Neural progenitor cell (in vitro differentiated cells): ENCODE data around the gene NIBAN1. TPM values are rescaled to one million over a fixed set of nuclear protein-coding genes. Genes with fewer than 3 reads are reported as not detected.

Experiments
- DNase-seq: peaks from one replicate; pipeline ENCODE4 v3.0.0-alpha.2; 2016; ENCODE audit warnings: low spot score
- H2AFZ ChIP-seq: fragments of 200-600 bp; sonication (generic); replicated peaks from 2 replicates; pipeline ENCODE4 v1.6.1; 2016; ENCODE audit warnings: antibody characterized with exemption
- H3F3A ChIP-seq: fragments of 200-600 bp; sonication (generic); 2 replicates; pipeline ENCODE4 v1.6.1; 2016; ENCODE audit warnings: antibody characterized with exemption, low read depth
- H3K27ac ChIP-seq: fragments of 200-600 bp; sonication (generic); 2 replicates; pipeline ENCODE4 v1.5.1; 2016; ENCODE audit warnings: mild to moderate bottlenecking
- H3K27me3 ChIP-seq: fragments of 200-600 bp; sonication (generic); 2 replicates; pipeline ENCODE4 v1.6.1; 2016; ENCODE audit warnings: mild to moderate bottlenecking, moderate library complexity
- H3K36me3 ChIP-seq: fragments of 200-600 bp; sonication (generic); 2 replicates; pipeline ENCODE4 v1.5.1; 2016
- H3K4me1 ChIP-seq: fragments of 200-600 bp; sonication (generic); 2 replicates; pipeline ENCODE4 v1.6.1; 2016; ENCODE audit warnings: mixed run types
- H3K4me2 ChIP-seq: fragments of 200-600 bp; sonication (generic); 2 replicates; pipeline ENCODE4 v1.6.1; 2016
- H3K4me3 ChIP-seq: fragments of 200-600 bp; sonication (generic); 2 replicates; pipeline ENCODE4 v1.5.1; 2016
- H3K79me2 ChIP-seq: fragments of 200-600 bp; sonication (generic); 2 replicates; pipeline ENCODE4 v1.6.1; 2016; ENCODE audit warnings: low read depth
- H3K9ac ChIP-seq: fragments of 200-600 bp; sonication (generic); 2 replicates; pipeline ENCODE4 v1.6.1; 2016
- H3K9me3 ChIP-seq: fragments of 200-600 bp; sonication (generic); 2 replicates; pipeline ENCODE4 v1.5.1; 2016; ENCODE audit warnings: low read depth
- H4K20me1 ChIP-seq: fragments of 200-600 bp; sonication (generic); 2 replicates; pipeline ENCODE4 v1.6.1; 2016; ENCODE audit warnings: low read depth
- H3K27ac Mint-ChIP-seq: 3 replicates; pipeline ENCODE4 v1.8.0; 2021; ENCODE audit warnings: mixed read lengths
- H3K27me3 Mint-ChIP-seq: 2 replicates; pipeline ENCODE4 v1.8.0; 2022; ENCODE audit warnings: low read depth, mild to moderate bottlenecking, inconsistent platforms, moderate library complexity, mixed read lengths; ENCODE audit not compliant: insufficient read depth
- H3K36me3 Mint-ChIP-seq: 3 replicates; pipeline ENCODE4 v1.8.0; 2021; ENCODE audit warnings: mixed read lengths
- H3K4me1 Mint-ChIP-seq: 3 replicates; pipeline ENCODE4 v1.8.0; 2021; ENCODE audit warnings: mixed read lengths
- H3K4me3 Mint-ChIP-seq: 3 replicates; pipeline ENCODE4 v1.8.0; 2021; ENCODE audit warnings: mild to moderate bottlenecking, moderate library complexity, mixed read lengths
- H3K9me3 Mint-ChIP-seq: 3 replicates; pipeline ENCODE4 v1.8.0; 2020; ENCODE audit warnings: mixed read lengths
- EZH2 ChIP-seq: fragments of 200-600 bp; sonication (generic); IDR thresholded peaks from 2 replicates; pipeline ENCODE4 v1.6.1; 2017; ENCODE audit warnings: antibody characterized with exemption, mild to moderate bottlenecking, moderate library complexity
- EZH2phosphoT487 ChIP-seq: fragments of 200-600 bp; sonication (generic); IDR thresholded peaks from 2 replicates; pipeline ENCODE4 v1.6.1; 2017; ENCODE audit warnings: antibody characterized with exemption
- total RNA-seq: library from RNA; depleted of rRNA; stranded (reverse); fragments of >200 nt; gene quantifications from 2 replicates; pipeline ENCODE4 v1.2.3, GENCODE V29; 2015; ENCODE audit warnings: low replicate concordance
- TF ChIP-seq, protein P1 (sequence below): fragments of 200-600 bp; sonication (generic); IDR thresholded peaks from 2 replicates; pipeline ENCODE4 v1.5.1; 2017; ENCODE audit warnings: antibody characterized with exemption, mild to moderate bottlenecking

Gene NIBAN1
- total RNA-seq, 1 donor from 2014 or later, result 0.36 TPM

DNA sequence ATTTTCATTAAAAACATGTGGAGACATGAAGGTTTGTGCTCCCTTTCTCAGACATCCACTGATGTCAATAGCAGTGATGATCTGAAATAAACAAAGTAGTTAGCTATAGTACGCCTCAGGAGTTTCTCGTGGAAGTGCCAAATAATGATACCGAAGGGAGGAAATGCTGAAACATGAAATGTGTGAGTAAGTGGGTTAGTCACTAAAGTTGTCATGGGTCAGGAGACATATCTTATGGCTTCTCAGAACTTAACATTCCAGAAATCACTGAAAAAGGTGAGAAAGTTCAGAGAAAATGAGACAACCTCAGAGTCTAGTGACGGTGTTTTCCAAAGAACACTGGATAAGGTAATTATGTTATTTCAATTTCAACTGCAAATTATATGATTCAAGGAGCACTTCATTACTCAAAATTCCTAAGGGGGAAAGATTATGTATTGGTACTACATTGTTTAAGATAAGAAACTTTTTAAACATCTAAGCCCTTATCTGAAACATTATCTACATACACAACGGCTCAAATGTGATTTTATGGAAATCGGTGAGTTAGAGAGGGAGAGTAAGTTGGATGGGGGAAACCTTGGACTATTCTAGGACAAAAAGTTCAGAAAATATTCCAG lies 20.6 kb downstream of the NIBAN1 start:
- Histone ChIP-seq H3K36me3 (no peaks in the 10 kb centered on the region), H4K20me1 (no peaks in the 10 kb centered on the region), H3K4me3 (no peak overlapping the region), H3K27ac (no peak overlapping the region), H3K27me3 (no peaks in the 10 kb centered on the region), H3K9me3 (no peaks in the 10 kb centered on the region), H3K4me2 (no peak overlapping the region), H3K4me1 (peaks cover 7% of the 10 kb centered on the region), H3F3A (no peaks in the 10 kb centered on the region), H3K79me2 (no peaks in the 10 kb centered on the region), H2AFZ (no peak overlapping the region), H3K9ac (no peak overlapping the region)
- DNase-seq, result no peak
- Mint-ChIP-seq H3K27me3 (peaks cover 5% of the 10 kb centered on the region), H3K9me3 (no peaks in the 10 kb centered on the region), H3K4me3 (no peak overlapping the region), H3K27ac (no peak overlapping the region), H3K4me1 (no peaks in the 10 kb centered on the region), H3K36me3 (no peaks in the 10 kb centered on the region)
- no peak for TF ChIP-seq EZH2

GRCh38 chr1:184952428-184952827 lies 21.9 kb downstream of the NIBAN1 start:
- H3K4me3 Mint-ChIP-seq, result no peak overlapping the region
- Histone ChIP-seq H3K4me1 (peaks cover 7% of the 10 kb centered on the region), H3K27me3 (no peaks in the 10 kb centered on the region), H3K27ac (no peak overlapping the region), H3K79me2 (no peaks in the 10 kb centered on the region), H3K36me3 (no peaks in the 10 kb centered on the region), H3F3A (no peaks in the 10 kb centered on the region), H3K9me3 (no peaks in the 10 kb centered on the region), H3K9ac (no peak overlapping the region), H3K4me3 (no peak overlapping the region), H4K20me1 (no peaks in the 10 kb centered on the region), H2AFZ (no peak overlapping the region), H3K4me2 (no peak overlapping the region)
- H3K4me1 Mint-ChIP-seq, result peaks cover 5% of the 10 kb centered on the region
- H3K9me3 Mint-ChIP-seq, result no peaks in the 10 kb centered on the region
- no peak overlapping the region for H3K27ac Mint-ChIP-seq
- no peaks in the 10 kb centered on the region for H3K36me3 Mint-ChIP-seq
- peaks cover 5% of the 10 kb centered on the region for H3K27me3 Mint-ChIP-seq
- TF ChIP-seq EZH2phosphoT487 (no peak), EZH2 (no peak)
- TF ChIP-seq, protein P1, sequence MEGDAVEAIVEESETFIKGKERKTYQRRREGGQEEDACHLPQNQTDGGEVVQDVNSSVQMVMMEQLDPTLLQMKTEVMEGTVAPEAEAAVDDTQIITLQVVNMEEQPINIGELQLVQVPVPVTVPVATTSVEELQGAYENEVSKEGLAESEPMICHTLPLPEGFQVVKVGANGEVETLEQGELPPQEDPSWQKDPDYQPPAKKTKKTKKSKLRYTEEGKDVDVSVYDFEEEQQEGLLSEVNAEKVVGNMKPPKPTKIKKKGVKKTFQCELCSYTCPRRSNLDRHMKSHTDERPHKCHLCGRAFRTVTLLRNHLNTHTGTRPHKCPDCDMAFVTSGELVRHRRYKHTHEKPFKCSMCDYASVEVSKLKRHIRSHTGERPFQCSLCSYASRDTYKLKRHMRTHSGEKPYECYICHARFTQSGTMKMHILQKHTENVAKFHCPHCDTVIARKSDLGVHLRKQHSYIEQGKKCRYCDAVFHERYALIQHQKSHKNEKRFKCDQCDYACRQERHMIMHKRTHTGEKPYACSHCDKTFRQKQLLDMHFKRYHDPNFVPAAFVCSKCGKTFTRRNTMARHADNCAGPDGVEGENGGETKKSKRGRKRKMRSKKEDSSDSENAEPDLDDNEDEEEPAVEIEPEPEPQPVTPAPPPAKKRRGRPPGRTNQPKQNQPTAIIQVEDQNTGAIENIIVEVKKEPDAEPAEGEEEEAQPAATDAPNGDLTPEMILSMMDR, result no peak
- no peak for DNase-seq

GRCh38 chr1:184951788-184952187 lies 22.5 kb downstream of the NIBAN1 start:
- Histone ChIP-seq H3K27me3 (no peaks in the 10 kb centered on the region), H3K9ac (no peak overlapping the region), H3K36me3 (no peaks in the 10 kb centered on the region), H3K4me3 (no peak overlapping the region), H3K79me2 (no peaks in the 10 kb centered on the region), H2AFZ (no peak overlapping the region), H3K4me2 (no peak overlapping the region), H3F3A (no peaks in the 10 kb centered on the region), H4K20me1 (no peaks in the 10 kb centered on the region), H3K27ac (no peak overlapping the region), H3K4me1 (peaks cover under 1% of the 10 kb centered on the region), H3K9me3 (no peaks in the 10 kb centered on the region)
- no peak overlapping the region for H3K27ac Mint-ChIP-seq
- TF ChIP-seq EZH2, result no peak
- H3K36me3 Mint-ChIP-seq, result no peaks in the 10 kb centered on the region
- H3K27me3 Mint-ChIP-seq, result peaks cover 5% of the 10 kb centered on the region
- H3K9me3 Mint-ChIP-seq, result no peaks in the 10 kb centered on the region
- no peak overlapping the region for H3K4me3 Mint-ChIP-seq
- peaks cover 10% of the 10 kb centered on the region for H3K4me1 Mint-ChIP-seq
- no peak for DNase-seq

DNA sequence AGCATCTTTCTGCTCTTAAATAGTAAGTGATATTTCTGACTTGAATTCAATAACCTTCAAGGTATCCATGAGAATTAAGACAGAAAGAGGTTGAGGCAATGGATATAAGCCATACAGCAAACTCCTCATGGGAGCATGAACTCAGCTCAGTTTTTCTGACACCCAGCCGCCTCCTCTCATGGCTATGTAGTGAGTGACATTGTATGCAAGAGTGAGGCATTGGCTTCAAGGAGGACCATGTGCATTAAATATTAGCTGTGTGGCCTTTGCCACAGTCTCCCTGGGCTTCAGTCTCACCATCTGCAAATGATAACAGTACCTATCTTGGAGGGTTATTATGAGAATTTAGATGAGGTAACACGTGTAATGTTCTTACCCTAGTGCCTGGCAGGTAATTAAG lies 23.4 kb downstream of the NIBAN1 start:
- no peak overlapping the region for H3K4me3 Mint-ChIP-seq
- peaks cover 4% of the 10 kb centered on the region for H3K27me3 Mint-ChIP-seq
- H3K4me1 ChIP-seq, result no peaks in the 10 kb centered on the region
- no peak for DNase-seq
- H3F3A ChIP-seq, result no peaks in the 10 kb centered on the region
- peaks cover 10% of the 10 kb centered on the region for H3K4me1 Mint-ChIP-seq
- H4K20me1 ChIP-seq, result no peaks in the 10 kb centered on the region
- no peaks in the 10 kb centered on the region for H3K9me3 Mint-ChIP-seq
- H3K4me2 ChIP-seq, result no peak overlapping the region
- no peaks in the 10 kb centered on the region for H3K36me3 ChIP-seq
- H2AFZ ChIP-seq, result no peak overlapping the region
- no peaks in the 10 kb centered on the region for H3K9me3 ChIP-seq
- H3K79me2 ChIP-seq, result no peaks in the 10 kb centered on the region
- no peaks in the 10 kb centered on the region for H3K36me3 Mint-ChIP-seq
- no peak overlapping the region for H3K9ac ChIP-seq
- TF ChIP-seq EZH2phosphoT487 (no peak), EZH2 (no peak)
- TF ChIP-seq, protein P1, result no peak
- no peak overlapping the region for H3K4me3 ChIP-seq
- no peak overlapping the region for H3K27ac ChIP-seq
- H3K27me3 ChIP-seq, result no peaks in the 10 kb centered on the region
- H3K27ac Mint-ChIP-seq, result no peak overlapping the region
